Stimulated activated CD4-positive, alpha-beta T cell treated with anti-CD3 and anti-CD28 coated beads, TNF-alpha, amount 100 ng/mL, for 1 hour (primary cell): ENCODE measurements around the gene OR10A4.
A peak's percentile ranks its signal among the peaks of the same experiment; 100 is the strongest.
"Not testable (repeated sequence)": the region's sequence is repeated elsewhere in the genome, so short reads cannot be mapped to it uniquely, and the experiment has no call there.

Source experiments
- DNase-seq, 3 donors: peaks; one replicate each; pipeline ENCODE4 v3.0.0-alpha.2; 2020; ENCODE audit warnings: low read depth in 3 of 3, low spot score in 1 of 3

OR10A4 gene

DNA sequence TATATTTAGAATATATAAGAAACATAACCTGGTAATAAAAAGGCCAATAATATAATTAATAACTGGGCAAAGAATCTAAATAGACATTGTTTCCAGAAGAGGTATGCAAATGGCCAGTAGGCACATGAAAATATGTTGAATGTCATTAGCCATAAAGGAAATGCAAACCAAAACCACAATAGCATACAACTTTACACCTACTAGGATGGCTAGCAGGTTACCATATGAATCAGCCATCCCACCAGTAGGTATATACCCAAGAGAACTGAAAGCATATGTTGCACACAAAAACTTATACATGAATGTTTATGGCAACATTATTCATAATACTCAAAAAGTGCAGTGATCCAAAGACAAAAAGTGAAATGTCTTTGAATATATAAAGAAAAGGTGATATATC, 18.6 kb downstream of the OR10A4 start:
- no peak for DNase-seq

DNA sequence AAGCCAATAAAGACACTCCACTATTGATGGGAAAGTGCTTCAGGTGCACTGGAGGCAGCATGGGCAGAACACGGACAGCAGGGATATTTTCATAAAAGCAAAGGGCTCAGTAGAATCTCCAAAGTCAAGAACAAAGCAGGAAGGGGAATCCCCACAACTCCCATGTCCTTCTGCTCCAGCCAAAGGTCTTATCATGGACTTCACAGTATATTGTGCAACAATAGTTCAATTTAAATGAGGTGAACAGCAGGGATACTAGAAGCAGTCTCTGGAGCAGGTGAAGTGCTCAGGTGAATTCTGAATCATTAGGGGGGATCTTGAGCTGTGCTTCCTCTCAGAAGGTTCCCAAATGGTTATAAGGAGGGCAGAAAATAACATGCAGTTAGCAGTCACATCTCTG, 22.5 kb downstream of the OR10A4 start:
- no peak for DNase-seq

DNA sequence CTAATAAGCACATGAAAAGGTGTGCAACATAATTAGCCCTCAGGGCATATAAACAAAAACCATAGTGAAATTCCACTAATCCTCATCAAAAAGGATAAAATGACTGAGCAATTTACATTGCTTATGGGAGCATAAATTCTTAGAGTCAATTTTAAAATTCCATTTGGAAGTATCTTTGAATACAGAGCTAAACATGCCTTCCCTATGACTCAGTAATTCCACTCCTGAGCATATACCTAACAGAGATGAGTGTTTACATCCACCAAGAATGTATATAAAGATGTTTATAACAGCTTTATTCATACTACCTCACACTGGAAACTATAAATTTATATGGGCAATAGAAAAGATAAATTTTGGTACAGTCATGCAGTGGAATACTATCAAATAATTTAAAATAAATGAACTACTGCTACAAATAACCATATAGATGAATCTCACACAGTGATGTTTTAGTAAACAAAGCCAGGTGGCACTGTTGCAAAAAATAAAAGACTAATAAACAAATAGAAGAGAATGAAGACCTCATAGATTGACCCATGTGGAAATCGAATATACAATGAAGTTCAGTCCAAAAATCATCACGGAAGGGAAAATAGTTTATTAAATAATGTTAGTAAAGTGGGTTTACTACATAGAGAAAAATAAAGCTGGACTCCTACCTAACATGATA, 24.0 kb downstream of the OR10A4 start:
- no peak for DNase-seq

DNA sequence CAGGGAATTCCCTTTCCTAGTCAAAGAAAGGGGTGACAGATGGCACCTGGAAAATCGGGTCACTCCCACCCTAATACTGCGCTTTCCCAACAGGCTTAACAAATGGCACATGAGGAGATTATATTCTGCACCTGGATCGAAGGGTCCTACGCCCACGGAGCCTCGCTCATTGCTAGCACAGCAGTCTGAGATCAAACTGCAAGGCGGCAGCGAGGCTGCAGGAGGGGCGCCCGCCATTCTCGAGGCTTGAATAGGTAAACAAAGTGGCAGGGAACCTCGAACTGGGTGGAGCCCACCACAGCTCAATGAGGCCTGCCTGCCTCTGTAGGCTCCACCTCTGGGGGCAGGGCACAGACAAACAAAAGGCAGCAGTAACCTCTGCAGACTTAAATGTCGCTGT, 28.4 kb downstream of the OR10A4 start:
- DNase-seq, result not testable (repeated sequence)

DNA sequence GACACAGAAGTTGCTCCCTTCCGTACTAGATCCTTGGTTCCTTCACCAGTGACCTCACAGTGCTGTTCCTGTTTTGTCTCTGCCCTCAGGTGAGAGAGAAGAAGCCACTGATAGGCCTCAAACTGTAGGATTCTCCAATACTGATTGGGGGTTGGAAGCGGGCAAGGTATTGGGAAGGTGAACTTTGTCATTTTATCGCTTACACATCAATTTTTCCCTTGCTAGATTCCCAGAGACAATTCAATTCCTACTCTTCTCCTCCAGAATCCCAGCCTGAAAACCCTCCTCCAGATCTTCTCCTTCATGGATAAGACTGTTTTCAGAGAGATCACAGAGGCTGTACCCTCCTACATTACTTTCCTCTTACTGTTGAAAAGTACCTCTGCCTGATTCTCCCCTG, 35.0 kb downstream of the OR10A4 start:
- no peak for DNase-seq

DNA sequence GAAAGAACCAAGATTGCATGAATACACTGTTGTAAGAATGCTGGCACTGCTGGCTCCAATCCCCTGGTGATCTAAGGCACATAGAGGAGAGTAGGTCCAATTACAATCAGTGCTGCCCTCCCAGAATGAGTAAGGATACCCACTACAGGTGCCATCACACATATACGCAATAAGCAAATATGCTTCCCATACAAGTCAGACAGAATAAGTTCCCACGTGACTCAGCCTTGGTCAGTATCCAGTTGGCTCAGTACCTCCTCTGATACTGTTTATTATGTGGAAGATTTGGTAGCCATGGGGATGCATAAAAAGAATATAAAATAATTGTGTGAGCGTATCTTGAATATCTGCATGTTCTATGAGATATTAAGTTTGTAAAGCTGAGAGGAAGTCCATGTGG, 35.5 kb downstream of the OR10A4 start:
- DNase-seq, result no peak

DNA sequence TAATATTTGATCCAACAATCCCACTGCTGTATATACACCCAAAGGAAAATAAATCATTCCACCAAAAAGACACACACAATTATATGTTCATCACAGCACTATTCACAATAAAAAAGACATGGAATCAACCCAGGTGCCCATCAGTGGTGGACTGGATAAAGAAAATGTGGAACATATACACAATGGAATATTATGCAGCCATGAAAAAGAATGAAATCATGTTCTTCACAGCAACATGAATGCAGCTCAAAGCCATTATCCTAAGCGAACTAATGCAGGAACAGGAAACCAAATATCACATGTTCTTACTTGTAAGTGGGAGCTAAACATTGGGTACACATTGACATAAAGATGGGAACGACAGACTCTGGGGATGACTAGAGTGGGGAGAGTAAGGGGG, 43.3 kb downstream of the OR10A4 start:
- no peak for DNase-seq

DNA sequence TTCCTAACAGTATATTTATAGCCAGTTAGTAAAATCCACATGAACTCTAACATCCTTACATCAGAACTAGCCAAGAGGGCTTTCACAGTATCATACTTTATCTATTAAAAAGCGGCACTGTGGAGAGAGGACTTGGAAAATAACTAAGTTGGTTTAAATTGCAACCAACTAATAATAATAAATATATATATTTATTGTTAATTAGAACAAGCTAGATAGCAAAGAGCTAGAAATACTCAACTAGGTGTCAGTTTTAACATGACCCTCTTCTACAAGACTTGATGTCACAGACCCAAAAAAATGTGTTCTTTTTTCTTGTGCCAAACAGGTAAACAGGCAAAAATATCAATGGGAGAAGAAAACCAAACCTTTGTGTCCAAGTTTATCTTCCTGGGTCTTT, 44.3 kb downstream of the OR10A4 start, which contains the start of gene OR2D3:
Gene OR2D3, plus strand, starts transcription at position 301 of the 400 bp plus-strand sequence. Its CDS starts 0 bp downstream, at position 301.
- DNase-seq, result no peak

DNA sequence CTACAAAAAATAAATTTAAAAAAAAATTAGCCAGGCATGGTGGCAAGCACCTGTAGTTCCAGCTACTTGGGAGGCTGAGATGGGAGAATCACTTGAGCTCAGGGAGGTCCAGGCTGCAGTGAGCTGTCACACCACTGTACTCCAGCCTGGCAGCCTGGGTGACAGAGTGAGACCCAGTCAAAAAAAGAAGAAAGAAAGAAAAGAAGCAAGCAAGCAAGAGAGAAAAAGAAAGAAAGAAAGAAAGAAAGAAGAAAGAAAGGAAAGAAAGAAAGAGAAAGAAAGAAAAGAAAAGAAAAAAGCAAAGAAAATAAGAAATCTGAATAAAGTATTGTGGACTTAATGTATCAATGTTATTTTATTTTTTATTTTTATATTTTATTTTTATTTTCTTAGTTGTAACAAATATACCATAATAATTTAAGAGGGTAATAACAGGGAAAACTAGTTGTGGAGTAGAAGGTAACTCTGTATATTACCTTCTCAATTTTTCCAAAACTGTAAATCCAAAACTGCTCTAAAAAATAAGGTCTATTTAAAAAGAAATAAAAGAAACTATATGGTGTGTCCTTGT, 48.7 kb downstream of the OR10A4 start:
- DNase-seq, result no peak

DNA sequence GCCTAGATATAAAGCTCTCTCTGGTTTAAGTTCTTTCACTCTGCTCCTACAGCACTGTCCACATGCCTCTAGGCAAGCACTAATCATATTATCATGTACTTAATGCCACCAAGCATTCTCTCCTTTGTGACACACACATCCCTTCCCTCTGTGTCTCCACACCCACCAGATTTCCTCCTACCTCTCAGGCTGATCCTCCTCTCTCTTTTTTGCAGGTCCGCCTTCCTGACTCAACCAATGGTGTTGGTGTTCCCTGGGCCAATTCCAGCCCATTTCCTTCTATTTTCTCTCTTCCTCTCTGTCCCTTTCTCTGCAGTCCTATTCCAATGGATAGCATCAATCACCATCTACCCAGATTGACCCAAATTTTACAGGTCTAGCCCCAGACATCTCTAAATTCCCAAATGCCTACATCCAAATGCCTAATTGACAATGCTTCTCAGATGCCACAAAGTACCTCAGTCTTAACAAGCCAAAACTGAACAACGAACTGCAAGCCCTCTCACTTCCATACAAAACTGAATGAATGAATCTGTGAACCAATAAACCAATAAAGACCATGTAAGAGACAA, 49.3 kb downstream of the OR10A4 start:
- no peak for DNase-seq

DNA sequence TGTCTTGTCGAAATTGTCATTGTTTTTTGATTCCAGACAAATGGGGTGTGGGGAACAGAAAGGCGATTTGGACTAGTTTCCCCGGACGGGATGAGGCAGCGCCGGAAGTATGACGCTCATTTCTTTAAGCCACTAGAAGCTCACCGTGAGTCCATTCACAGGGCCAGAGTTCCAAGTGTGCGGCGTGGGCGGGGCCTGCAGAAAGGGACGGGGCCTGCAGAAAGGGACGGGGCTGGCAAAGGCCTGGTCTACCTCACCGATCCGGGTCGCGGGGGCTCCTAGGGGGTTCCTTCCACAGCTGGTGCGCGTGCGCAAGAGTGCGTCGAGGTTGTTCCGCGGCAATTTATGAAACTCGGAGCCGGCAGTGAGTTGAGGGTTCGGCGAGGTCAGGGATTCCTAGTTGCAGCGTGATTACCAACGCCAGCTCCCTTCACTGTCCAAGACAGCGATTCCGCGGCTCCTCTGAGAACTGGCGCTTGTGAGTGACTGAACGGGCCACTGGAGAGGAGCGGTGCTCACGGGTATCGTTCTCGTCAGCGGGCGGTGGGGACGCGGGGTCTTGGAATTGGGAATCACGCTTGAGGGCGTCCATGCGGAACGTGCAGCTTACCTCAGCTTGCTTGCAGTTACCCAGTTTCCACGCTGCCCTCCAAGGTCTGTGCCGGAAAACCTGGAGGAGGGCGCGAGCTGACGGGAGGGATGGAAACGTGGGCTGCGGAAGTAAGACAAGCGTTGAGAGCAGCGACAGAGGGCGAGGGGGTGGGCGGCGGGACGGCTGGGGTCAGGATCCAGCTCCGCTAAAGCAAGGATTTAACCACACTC, 50.0 kb downstream of the OR10A4 start, which contains the start of gene ZNF215:
Gene ZNF215, plus strand, starts transcription at position 219 of the 822 bp plus-strand sequence. CDS start 5,847 bp downstream, outside the sequence.
- DNase-seq, result peak in 1 of 3 donors; percentile 2

DNA sequence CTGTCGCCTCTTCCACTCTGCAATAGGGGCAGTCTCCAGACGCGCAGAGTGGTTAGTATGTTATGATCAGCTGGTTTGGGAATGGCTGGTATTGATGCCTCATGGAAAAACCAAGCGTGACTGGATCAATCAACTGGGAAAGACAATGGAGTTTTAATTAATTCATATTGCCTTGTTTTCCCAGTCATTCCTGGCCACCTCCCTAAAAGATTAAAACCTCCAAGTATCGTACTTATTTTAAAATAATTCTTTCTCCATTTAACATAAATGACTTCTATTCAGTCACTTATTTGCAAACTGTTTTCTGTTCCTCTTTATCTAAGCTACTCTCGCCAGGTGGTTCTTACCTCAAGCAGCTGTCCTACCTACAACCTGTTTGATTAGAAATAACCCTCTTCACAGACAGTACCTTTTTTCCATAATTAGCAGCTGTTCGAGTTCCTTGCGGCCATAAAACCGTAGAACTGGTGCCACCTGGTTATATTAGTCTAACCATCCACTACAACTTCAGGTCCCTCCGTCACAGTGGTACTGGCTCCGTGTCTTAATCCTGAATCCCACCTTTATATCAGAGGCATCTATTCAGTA, 50.7 kb downstream of the OR10A4 start:
- no peak for DNase-seq
